Fibroblast of lung (primary cell): ENCODE results near the gene FMNL3. TPM values are rescaled to one million over a fixed set of nuclear protein-coding genes. Genes with fewer than 3 reads are reported as not detected.

Experiments used
- DNase-seq, 2 donors: peaks; one replicate each; pipeline versions ENCODE4 v3.0.0 to v3.0.0-alpha.2; 2010; ENCODE audit warnings: low read depth in 2 of 2
- H2AFZ ChIP-seq: 2 replicates; pipeline ENCODE4 v1.5.1; 2012; ENCODE audit warnings: low read length, control low read depth, inconsistent platforms
- H3K27ac ChIP-seq: 2 replicates; pipeline ENCODE4 v1.5.1; 2011; ENCODE audit warnings: low read length, control low read depth; ENCODE audit not compliant: insufficient read depth
- H3K27me3 ChIP-seq: 2 replicates; pipeline ENCODE4 v1.5.1; 2011; ENCODE audit warnings: mild to moderate bottlenecking, low read length; ENCODE audit not compliant: control insufficient read depth, insufficient read depth
- H3K36me3 ChIP-seq: 2 replicates; pipeline ENCODE4 v1.5.1; 2011; ENCODE audit warnings: low read length; ENCODE audit not compliant: control insufficient read depth, insufficient read depth
- H3K4me1 ChIP-seq: 2 replicates; pipeline ENCODE4 v1.5.1; 2011; ENCODE audit warnings: low read length; ENCODE audit not compliant: control insufficient read depth, insufficient read depth; ENCODE audit errors: extremely low read depth
- H3K4me2 ChIP-seq: 2 replicates; pipeline ENCODE4 v1.5.1; 2011; ENCODE audit warnings: low read length, control low read depth; ENCODE audit not compliant: insufficient read depth; ENCODE audit errors: extremely low read depth
- H3K4me3 ChIP-seq, 4 experiments: fragments of 200-600 bp in 1 of 4; sonication (generic) in 1 of 4; replicated peaks in 1 of 4; 2 replicates each; pipeline ENCODE4 v1.5.1; 2011 to 2016; ENCODE audit warnings: low read length in 4 of 4, low read depth in 3 of 4, mild to moderate bottlenecking in 3 of 4, control low read depth in 2 of 4, inconsistent platforms in 1 of 4, mixed read lengths in 1 of 4; ENCODE audit not compliant: insufficient read depth in 1 of 4; ENCODE audit errors: control extremely low read depth in 1 of 4
- H3K79me2 ChIP-seq: 2 replicates; pipeline ENCODE4 v1.5.1; 2012; ENCODE audit warnings: mild to moderate bottlenecking, low read length, inconsistent platforms; ENCODE audit not compliant: control insufficient read depth, insufficient read depth
- H3K9ac ChIP-seq: 2 replicates; pipeline ENCODE4 v1.5.1; 2011; ENCODE audit warnings: mild to moderate bottlenecking, low read length, control low read depth; ENCODE audit not compliant: insufficient read depth
- H3K9me3 ChIP-seq: 2 replicates; pipeline ENCODE4 v1.5.1; 2012; ENCODE audit warnings: low read depth, low read length; ENCODE audit not compliant: control insufficient read depth, insufficient read depth
- H4K20me1 ChIP-seq: 2 replicates; pipeline ENCODE4 v1.5.1; 2011; ENCODE audit warnings: low read length; ENCODE audit not compliant: control insufficient read depth, insufficient read depth; ENCODE audit errors: extremely low read depth
- EZH2 ChIP-seq: IDR thresholded peaks from 2 replicates; pipeline ENCODE4 v1.5.1; 2012; ENCODE audit warnings: low read length, control low read depth, mild to moderate bottlenecking; ENCODE audit errors: missing control alignments
- polyA plus RNA-seq, 2 donors: library from polyadenylated mRNA; depleted of rRNA in 1 of 2; stranded (reverse) in 1 of 2; unstranded in 1 of 2; fragments of >200 nt; gene quantifications; 2 replicates each; pipeline ENCODE4 v1.2.1, GENCODE V29; 2011 to 2012; ENCODE audit warnings: missing spikeins in 1 of 2
- total RNA-seq: library from RNA; depleted of rRNA; stranded (reverse); fragments of >200 nt; gene quantifications from 2 replicates; pipeline ENCODE4 v1.2.1, GENCODE V29; 2014
- TF ChIP-seq, protein P1 (sequence below), 2 donors: IDR thresholded peaks in 1 of 2; conservative IDR thresholded peaks in 1 of 2; 1 replicate in 1 of 2; 2 replicates in 1 of 2; pipeline ENCODE4 v1.5.1; 2011 to 2012; ENCODE audit warnings: low read length in 2 of 2, control low read depth in 1 of 2, inconsistent platforms in 1 of 2, low read depth in 1 of 2, mild to moderate bottlenecking in 1 of 2

Gene FMNL3
- total and polyA plus RNA-seq, 2 donors (not counting 1 experiment from before 2014, with no cell fraction given), result 15.0 to 22.5 TPM

DNA sequence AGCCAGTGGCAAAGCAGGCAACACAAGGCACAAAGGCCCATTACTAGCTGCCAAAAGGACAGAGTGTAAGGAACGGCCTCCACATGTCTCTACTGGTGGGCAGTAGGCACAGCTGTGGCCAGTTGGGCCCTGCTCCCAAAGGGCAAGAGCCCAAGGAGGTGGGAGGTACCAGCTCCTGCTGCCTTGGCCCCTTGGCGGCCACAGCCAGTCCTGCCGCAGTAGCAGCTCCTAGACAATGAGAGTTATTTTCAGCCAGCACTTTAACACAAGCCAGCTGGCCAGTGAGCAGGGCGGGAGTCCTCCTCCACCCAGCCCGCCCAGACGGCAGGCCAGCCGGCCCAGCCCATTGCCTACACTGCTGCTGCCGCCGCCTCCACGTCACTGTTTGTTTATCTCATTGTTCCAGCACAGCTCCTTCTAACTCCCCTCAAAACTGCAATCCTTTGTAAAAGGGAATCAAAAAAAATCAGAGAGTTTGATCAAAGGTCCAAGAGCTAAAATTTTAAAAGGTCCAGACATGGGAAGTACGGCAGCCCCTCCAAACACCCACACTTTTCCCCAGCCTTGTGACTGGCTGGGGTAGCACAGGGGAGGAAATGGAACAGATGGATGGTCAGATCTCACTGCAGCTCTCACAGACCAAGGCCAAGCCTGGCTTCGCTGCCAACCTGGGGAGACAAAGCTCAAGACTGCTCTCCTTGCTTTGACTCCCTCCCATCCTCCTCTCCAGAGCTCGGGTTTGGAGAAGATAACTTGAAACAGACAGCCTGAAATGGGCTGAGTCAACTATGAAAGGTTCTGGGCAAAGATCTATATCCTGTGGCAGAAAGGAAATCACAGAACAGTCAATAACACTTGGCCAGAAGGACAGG lies 33.5 kb downstream of the FMNL3 start:
- H2AFZ ChIP-seq, result peak overlapping the region; percentile 22
- no peaks in the 10 kb centered on the region for H3K36me3 ChIP-seq
- peak overlapping the region; percentile 21 for H3K9ac ChIP-seq
- peaks cover 8% of the 10 kb centered on the region for H3K79me2 ChIP-seq
- peak overlapping the region in 1 of 4 experiments; percentile 25 for H3K4me3 ChIP-seq
- peak overlapping the region; percentile 79 for H3K27ac ChIP-seq
- H3K9me3 ChIP-seq, result no peaks in the 10 kb centered on the region
- H3K27me3 ChIP-seq, result no peaks in the 10 kb centered on the region
- peak overlapping the region; percentile 76 for H3K4me2 ChIP-seq
- H3K4me1 ChIP-seq, result peaks cover 23% of the 10 kb centered on the region
- no peaks in the 10 kb centered on the region for H4K20me1 ChIP-seq
- peak; percentile 97 for DNase-seq
- TF ChIP-seq, protein P1, sequence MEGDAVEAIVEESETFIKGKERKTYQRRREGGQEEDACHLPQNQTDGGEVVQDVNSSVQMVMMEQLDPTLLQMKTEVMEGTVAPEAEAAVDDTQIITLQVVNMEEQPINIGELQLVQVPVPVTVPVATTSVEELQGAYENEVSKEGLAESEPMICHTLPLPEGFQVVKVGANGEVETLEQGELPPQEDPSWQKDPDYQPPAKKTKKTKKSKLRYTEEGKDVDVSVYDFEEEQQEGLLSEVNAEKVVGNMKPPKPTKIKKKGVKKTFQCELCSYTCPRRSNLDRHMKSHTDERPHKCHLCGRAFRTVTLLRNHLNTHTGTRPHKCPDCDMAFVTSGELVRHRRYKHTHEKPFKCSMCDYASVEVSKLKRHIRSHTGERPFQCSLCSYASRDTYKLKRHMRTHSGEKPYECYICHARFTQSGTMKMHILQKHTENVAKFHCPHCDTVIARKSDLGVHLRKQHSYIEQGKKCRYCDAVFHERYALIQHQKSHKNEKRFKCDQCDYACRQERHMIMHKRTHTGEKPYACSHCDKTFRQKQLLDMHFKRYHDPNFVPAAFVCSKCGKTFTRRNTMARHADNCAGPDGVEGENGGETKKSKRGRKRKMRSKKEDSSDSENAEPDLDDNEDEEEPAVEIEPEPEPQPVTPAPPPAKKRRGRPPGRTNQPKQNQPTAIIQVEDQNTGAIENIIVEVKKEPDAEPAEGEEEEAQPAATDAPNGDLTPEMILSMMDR (conservative IDR thresholded peaks at IDR 0.05 in 1 of 2, IDR thresholded peaks at IDR 0.05 in 1 of 2; ENCODE audit: low read depth in 1 of 2, low read length in 2 of 2), result peak; percentile 4 to 37
- no peak for TF ChIP-seq EZH2

DNA sequence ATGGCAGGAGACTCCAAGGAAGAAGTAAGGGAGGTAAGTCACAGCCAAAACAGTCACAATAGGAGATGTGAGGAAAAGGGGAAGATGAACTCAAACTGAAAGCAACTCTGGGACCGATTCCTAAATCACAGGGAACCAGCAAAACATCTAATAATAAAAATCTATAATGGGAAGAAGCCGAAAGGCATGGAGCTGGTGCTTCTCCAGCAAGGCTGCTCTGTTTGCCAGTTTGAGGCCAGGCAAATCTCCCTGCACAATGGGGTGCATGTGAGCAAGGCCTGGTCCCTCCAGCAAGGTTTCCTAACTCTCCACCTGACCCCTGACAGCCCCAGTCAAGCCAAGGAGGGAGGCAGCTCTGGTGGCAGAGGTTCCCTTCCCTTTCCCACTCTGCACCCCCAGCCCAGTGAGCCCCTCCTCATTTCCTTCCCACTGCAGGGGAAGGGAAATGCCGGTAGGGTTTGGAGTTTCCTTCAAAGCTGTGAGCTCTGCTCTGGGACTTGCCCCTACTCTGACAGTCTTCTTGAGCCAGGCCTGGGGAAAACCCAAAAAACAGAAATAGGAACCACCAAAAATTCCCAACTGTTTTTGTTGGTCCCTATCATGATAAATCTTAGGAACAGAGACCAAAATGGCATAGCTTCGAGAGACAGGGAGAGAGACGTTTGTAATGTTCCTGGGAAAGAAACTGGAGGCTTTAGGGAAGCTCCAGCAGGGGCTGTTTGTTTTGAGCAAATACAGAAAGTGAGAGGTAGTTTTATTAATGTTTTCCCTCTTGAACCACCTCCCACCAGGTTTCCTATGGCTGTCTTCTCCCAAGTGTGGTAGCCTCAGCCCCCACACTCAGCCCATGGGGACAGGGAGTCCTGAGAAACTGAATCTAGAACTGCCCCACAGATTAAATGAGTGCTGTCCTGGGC lies 34.6 kb downstream of the FMNL3 start:
- peaks cover 8% of the 10 kb centered on the region for H3K79me2 ChIP-seq
- TF ChIP-seq EZH2, result no peak
- TF ChIP-seq, protein P1 (conservative IDR thresholded peaks at IDR 0.05 in 1 of 2, IDR thresholded peaks at IDR 0.05 in 1 of 2; ENCODE audit: low read depth in 1 of 2, low read length in 2 of 2), result no peak
- peak overlapping the region; percentile 79 for H3K27ac ChIP-seq
- no peaks in the 10 kb centered on the region for H3K36me3 ChIP-seq
- H3K4me2 ChIP-seq, result peak overlapping the region; percentile 59
- H3K27me3 ChIP-seq, result no peaks in the 10 kb centered on the region
- no peak for DNase-seq
- no peaks in the 10 kb centered on the region for H3K9me3 ChIP-seq
- H3K9ac ChIP-seq, result no peak overlapping the region
- H3K4me1 ChIP-seq, result peaks cover 23% of the 10 kb centered on the region
- H4K20me1 ChIP-seq, result no peaks in the 10 kb centered on the region
- H3K4me3 ChIP-seq, result peak overlapping the region in 1 of 4 experiments; percentile 16
- H2AFZ ChIP-seq, result no peak overlapping the region
